LNCAP (cell line): ENCODE data around the gene TBP.

Source experiments
- CTCF ChIP-seq: fragments of 450-650 bp; IDR thresholded peaks from 2 replicates; pipeline ENCODE4 v1.5.1; 2017; ENCODE audit warnings: mild to moderate bottlenecking

Gene TBP

GRCh38 chr6:170554013-170554795 lies at the start of gene TBP:
TBP (plus strand) TSS chr6:170554369; CDS start chr6:170557030, 2,661 bp downstream.
- no peak for TF ChIP-seq CTCF

GRCh38 chr6:170504479-170504878 lies 49.7 kb upstream of the TBP start:
- TF ChIP-seq CTCF = no peak

GRCh38 chr6:170505306-170505705 lies 48.9 kb upstream of the TBP start:
- no peak for TF ChIP-seq CTCF

- no peak for TF ChIP-seq CTCF
These were observed 47.7 kb upstream of the TBP start for GRCh38 chr6:170506446-170506845.

GRCh38 chr6:170509723-170510018 lies 44.5 kb upstream of the TBP start:
- TF ChIP-seq CTCF = no peak

GRCh38 chr6:170510631-170511030 lies 43.5 kb upstream of the TBP start:
- TF ChIP-seq CTCF = no peak

- TF ChIP-seq CTCF = no peak
These were observed 41.9 kb upstream of the TBP start for GRCh38 chr6:170512249-170512648.

GRCh38 chr6:170514908-170515307 lies 39.3 kb upstream of the TBP start:
- TF ChIP-seq CTCF = no peak
